IPS-NIHi7 (cell line): Measurements from ENCODE around the gene CCSER1.
A peak's percentile ranks its signal among the peaks of the same experiment; 100 is the strongest.
"Not testable (repeated sequence)": the region's sequence is repeated elsewhere in the genome, so short reads cannot be mapped to it uniquely, and the experiment has no call there.

Source experiments
- DNase-seq: peaks from one replicate; pipeline ENCODE4 v3.0.0; 2012; ENCODE audit warnings: mixed read lengths; ENCODE audit errors: extremely low spot score

The CCSER1 gene

GRCh38 chr4:91519155-91519554, 1392.0 kb downstream of the CCSER1 start:
- DNase-seq, result no peak

- no peak for DNase-seq
These were observed 1398.4 kb downstream of the CCSER1 start for GRCh38 chr4:91525621-91526020.

GRCh38 chr4:91527056-91527455, 1399.9 kb downstream of the CCSER1 start:
- DNase-seq, result no peak

GRCh38 chr4:91567594-91567993, 1440.4 kb downstream of the CCSER1 start:
- DNase-seq, result no peak

GRCh38 chr4:91577864-91578263, 1450.7 kb downstream of the CCSER1 start:
- peak; percentile 19 for DNase-seq

GRCh38 chr4:91590260-91590659, 1463.1 kb downstream of the CCSER1 start:
- no peak for DNase-seq

GRCh38 chr4:91592125-91592524, 1464.9 kb downstream of the CCSER1 start:
- no peak for DNase-seq

DNA sequence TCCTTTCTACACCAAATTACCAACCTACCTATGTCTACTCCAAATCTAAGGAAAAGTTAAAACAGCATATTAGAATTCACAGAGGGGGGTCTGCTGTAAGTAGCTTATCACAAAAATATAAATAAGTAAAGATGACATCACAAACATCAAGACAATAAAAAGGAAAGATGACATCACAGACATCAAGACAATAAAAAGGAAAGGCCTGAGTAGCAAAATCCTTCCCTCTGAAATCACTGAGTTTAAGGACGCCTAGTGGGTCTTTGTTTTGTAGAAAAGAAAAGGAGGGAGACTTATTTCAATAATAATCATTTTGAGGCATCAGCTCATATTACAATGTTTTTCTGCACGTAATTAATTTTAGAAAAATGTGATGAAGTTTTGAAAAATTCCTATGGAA, 1469.5 kb downstream of the CCSER1 start:
- no peak for DNase-seq

DNA sequence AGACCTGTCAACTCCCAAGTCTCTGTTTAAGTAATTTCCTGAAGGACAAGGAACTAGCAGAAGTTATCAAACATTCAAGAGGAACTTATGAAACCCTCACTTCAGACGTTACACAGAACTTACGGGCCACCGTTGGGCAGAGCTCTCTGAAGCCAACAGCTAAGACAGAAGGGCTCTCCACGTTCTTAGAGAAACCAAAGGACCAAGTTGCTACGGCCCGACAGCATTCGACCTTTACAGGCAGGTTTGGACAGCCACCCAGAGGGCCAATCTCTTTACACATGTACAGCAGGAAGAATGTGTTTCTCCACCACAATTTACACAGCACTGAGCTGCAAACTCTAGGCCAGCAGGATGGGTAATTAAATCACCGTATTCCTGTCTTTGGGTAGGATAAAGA, 1471.5 kb downstream of the CCSER1 start:
- DNase-seq, result no peak

DNA sequence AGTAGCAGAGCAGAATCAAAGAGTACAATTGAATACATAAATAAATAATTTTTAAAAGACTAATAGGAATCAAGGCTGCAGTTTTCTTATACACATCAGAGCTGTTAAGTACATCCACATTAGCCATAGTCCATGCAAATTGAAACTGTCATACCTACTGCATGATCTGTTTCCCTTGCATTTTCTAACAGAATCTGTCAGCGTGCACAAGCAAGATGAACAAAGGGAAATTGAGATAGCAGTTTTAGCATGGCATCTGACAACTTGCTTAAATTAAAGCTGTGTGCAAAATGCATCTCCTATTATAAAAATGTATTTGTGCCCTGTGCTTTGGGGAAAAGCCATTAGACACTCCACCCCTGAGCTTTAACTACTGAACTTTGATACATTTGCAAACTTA, 1473.1 kb downstream of the CCSER1 start:
- no peak for DNase-seq

DNA sequence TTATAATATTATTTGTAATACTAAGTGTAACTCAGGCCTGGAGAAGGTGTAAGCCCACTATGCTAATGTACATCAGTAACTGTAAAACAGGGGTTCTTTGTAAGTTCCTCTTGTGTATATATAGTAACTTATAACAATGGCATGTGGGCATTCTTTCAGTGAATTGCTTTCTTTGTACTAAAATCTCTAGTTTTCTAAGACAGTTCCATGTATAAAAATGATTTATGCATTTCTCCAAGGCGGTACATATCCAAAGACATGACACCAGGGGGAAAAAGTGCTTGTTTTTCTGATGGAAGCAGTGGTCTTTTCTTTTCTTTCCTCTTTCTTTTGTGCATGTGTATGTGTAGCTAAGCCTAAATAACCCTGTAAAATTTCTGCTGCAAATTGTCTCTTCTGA, 1474.2 kb downstream of the CCSER1 start:
- DNase-seq, result no peak

DNA sequence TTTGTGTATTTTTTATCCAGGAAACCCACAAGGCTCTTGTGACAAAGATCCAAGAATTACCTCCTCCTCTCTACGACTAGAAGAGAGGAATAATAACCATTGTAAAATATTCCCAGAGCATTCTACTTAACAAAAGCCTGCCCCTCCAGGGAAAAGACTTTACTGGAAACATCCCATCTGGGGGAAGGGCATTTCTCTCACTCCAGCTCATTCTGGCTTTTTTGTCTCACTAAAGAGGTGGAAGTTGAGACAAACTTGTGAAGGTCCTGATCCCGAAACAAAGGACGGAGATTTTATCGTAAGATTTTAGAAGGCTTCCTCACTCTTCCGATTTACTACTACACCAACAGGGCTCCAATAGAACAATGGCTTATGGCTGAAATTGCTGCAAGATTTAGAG, 1484.6 kb downstream of the CCSER1 start:
- DNase-seq, result no peak

- DNase-seq, result no peak
These were observed 1493.8 kb downstream of the CCSER1 start for GRCh38 chr4:91620952-91621351.

GRCh38 chr4:91621446-91621845, 1494.3 kb downstream of the CCSER1 start:
- DNase-seq, result no peak

GRCh38 chr4:91622925-91623602, 1495.9 kb downstream of the CCSER1 start:
- no peak for DNase-seq

GRCh38 chr4:91623603-91623967, 1496.4 kb downstream of the CCSER1 start:
- DNase-seq, result not testable (repeated sequence)

GRCh38 chr4:91630054-91630453, 1502.9 kb downstream of the CCSER1 start:
- no peak for DNase-seq

- no peak for DNase-seq
These were observed 1503.6 kb downstream of the CCSER1 start for GRCh38 chr4:91630764-91631163.

GRCh38 chr4:91631335-91631734, 1504.1 kb downstream of the CCSER1 start:
- DNase-seq, result no peak

- no peak for DNase-seq
These were observed 1508.9 kb downstream of the CCSER1 start for GRCh38 chr4:91636083-91636482.
